Lung (tissue), 12 donors: ENCODE measurements around the gene ISM1. TPM values are rescaled to one million over a fixed set of nuclear protein-coding genes. Genes with fewer than 3 reads are reported as not detected.

Source experiments
- ATAC-seq: fragments of 200-7000 bp; cut with Tn5 transposase; one replicate; pipeline ENCODE4 v1.9.1; 2020; ENCODE audit warnings: moderate number of reproducible peaks; ENCODE audit not compliant: insufficient read depth, low FRiP score
- DNase-seq, 3 donors: peaks; one replicate each; pipeline ENCODE4 v3.0.0-alpha.2; 2013 to 2017
- H3K27ac ChIP-seq, 2 donors: one replicate each; pipeline ENCODE4 v1.5.1; 2013; ENCODE audit warnings: mild to moderate bottlenecking in 2 of 2, moderate library complexity in 2 of 2, control low read depth in 1 of 2, inconsistent platforms in 1 of 2, low read depth in 1 of 2, low read length in 1 of 2
- H3K27me3 ChIP-seq, 3 donors: one replicate each; pipeline ENCODE4 v1.5.1; 2013; ENCODE audit warnings: low read length in 2 of 3; ENCODE audit not compliant: control insufficient read depth in 3 of 3, insufficient read depth in 3 of 3
- H3K36me3 ChIP-seq, 4 donors: one replicate each; pipeline ENCODE4 v1.5.1; 2013; ENCODE audit warnings: low read length in 4 of 4, mild to moderate bottlenecking in 1 of 4, moderate library complexity in 1 of 4; ENCODE audit not compliant: control insufficient read depth in 4 of 4, insufficient read depth in 4 of 4
- H3K4me1 ChIP-seq, 5 donors: one replicate each; pipeline ENCODE4 v1.5.1; 2013; ENCODE audit warnings: low read length in 5 of 5, mild to moderate bottlenecking in 2 of 5, moderate library complexity in 1 of 5; ENCODE audit not compliant: control insufficient read depth in 5 of 5, insufficient read depth in 5 of 5
- H3K4me3 ChIP-seq: one replicate; pipeline ENCODE4 v1.5.1; 2013; ENCODE audit warnings: mild to moderate bottlenecking, control low read depth, moderate library complexity
- H3K9ac ChIP-seq, 2 donors: one replicate each; pipeline ENCODE4 v1.5.1; 2013; ENCODE audit warnings: low read length in 2 of 2, control low read depth in 1 of 2; ENCODE audit not compliant: insufficient read depth in 1 of 2
- H3K9me3 ChIP-seq, 4 donors: one replicate each; pipeline ENCODE4 v1.5.1; 2013; ENCODE audit warnings: low read length in 3 of 4, mild to moderate bottlenecking in 1 of 4, moderate library complexity in 1 of 4; ENCODE audit not compliant: control insufficient read depth in 4 of 4, insufficient read depth in 3 of 4
- CTCF ChIP-seq: IDR thresholded peaks from 2 replicates; pipeline ENCODE4 v1.5.1; 2012; ENCODE audit warnings: mild to moderate bottlenecking; ENCODE audit errors: control extremely low read depth, extremely low read depth
- WGBS, 2 donors: extraction: QIAGEN DNeasy Blood & Tissue Kit; methylation state at CpG; one replicate each; pipeline ENCODE4 v1.1.7; 2013; 5-methylcytosine and 5-hydroxymethylcytosine counted together
- polyA plus RNA-seq, 2 donors: library from polyadenylated mRNA; stranded (reverse); fragments of 200-250 nt; gene quantifications; one replicate each; pipeline ENCODE4 v1.2.1, GENCODE V29; 2013
- total RNA-seq, 2 donors: library from RNA; depleted of rRNA in 1 of 2; stranded (reverse); fragments of >200 nt in 1 of 2; gene quantifications; one replicate each; pipeline ENCODE4 v1.2.1, GENCODE V29; 2014 to 2021
- donor health status: control.
- donor health status: control.
- donor health status: Bipolar disorder and iron deficiency.
- donor health status: healthy.
- donor health status: DM: yes; HTN: yes; CAD: no.

The ISM1 gene
- total and polyA plus RNA-seq, 4 donors: 1.6 to 13.6 (median 2.9) TPM

DNA sequence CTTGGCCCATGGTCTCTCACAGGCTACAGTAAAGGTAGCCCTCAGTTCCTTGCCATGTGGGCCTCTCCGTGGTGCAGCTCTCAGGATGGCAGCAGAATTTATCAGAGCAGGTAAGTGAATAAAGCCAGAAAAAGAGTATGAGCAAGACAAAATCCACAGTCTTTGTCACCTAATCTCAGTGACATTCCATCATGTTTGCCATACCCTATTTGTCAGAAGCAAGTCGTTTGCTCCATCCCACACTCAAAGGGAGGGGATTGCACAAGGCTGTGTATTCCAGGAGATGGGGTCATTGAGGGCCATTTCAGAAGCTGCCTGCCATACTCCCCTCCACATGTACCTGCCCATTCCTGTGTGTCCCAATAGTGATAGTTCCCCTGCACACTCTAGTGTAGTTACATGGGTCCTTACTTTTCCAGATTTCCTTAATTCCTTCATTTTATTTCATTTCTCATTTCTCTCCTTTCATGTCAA lies 24.2 kb downstream of the ISM1 start:
- no peak for DNase-seq
- TF ChIP-seq CTCF: no peak
- ATAC-seq: no peak
- Histone ChIP-seq H3K9me3 (peaks cover 0 to 3% (median 0%) of the 10 kb centered on the region in 4 donors), H3K4me1 (peaks cover 0 to 7% (median 0%) of the 10 kb centered on the region in 5 donors), H3K9ac (no peak overlapping the region), H3K27me3 (no peaks in the 10 kb centered on the region), H3K27ac (no peak overlapping the region), H3K4me3 (no peak overlapping the region), H3K36me3 (no peaks in the 10 kb centered on the region)
- WGBS, 2 donors: 72 to 86% methylated on average over 2 of the region's 2 CpGs

DNA sequence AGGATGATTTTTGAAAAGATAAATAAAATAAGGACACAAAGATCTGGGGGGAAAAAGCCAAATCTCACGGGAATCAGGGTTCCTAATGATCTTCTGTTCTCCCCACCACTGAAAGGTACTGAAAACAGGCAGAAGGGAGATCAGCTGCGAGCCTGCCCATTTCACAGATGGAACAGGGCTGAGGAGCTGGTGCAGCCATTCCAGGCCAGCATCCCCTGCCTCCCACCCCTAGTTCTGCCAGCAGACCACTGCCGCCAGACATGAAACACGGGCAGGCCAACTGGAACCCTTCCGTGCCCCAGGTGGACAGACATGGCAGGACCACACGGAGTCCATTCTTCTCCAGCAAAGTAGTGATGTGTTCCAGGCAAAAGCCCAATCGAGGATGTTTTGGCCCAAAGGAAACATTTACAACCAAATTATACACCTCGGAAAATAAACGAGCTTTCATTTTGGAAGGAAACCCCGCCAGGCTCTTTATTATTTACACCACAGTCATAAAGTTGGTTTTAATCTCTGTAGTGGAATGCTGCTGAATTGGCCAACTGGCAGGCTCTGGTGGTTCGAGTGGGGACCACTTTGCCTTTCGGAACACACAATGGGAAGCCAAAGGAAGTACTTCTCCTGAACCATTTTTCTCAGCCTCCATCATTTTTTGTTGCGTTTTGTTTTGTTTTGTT lies 28.2 kb downstream of the ISM1 start:
- ATAC-seq (no peak), DNase-seq (peak in 2 of 3 donors; percentile 15 to 48)
- no peak overlapping the region for H3K9ac ChIP-seq
- peaks cover 0 to 15% (median 0%) of the 10 kb centered on the region in 5 donors for H3K4me1 ChIP-seq
- H3K4me3 ChIP-seq: no peak overlapping the region
- H3K9me3 ChIP-seq: no peaks in the 10 kb centered on the region
- WGBS, 2 donors: 64 to 79% methylated on average over 13 of the region's 13 CpGs
- H3K27ac ChIP-seq: no peak overlapping the region
- no peaks in the 10 kb centered on the region for H3K36me3 ChIP-seq
- H3K27me3 ChIP-seq: no peaks in the 10 kb centered on the region
- TF ChIP-seq CTCF: no peak

GRCh38 chr20:13249798-13250170 lies 28.7 kb downstream of the ISM1 start:
- H3K9me3 ChIP-seq: no peaks in the 10 kb centered on the region
- DNase-seq (no peak), ATAC-seq (no peak)
- peaks cover 0 to 15% (median 0%) of the 10 kb centered on the region in 5 donors for H3K4me1 ChIP-seq
- no peaks in the 10 kb centered on the region for H3K36me3 ChIP-seq
- no peak overlapping the region for H3K27ac ChIP-seq
- TF ChIP-seq CTCF: no peak
- no peaks in the 10 kb centered on the region for H3K27me3 ChIP-seq
- H3K4me3 ChIP-seq: no peak overlapping the region
- WGBS, 2 donors: 76 to 95% methylated on average over 4 of the region's 4 CpGs
- H3K9ac ChIP-seq: no peak overlapping the region

DNA sequence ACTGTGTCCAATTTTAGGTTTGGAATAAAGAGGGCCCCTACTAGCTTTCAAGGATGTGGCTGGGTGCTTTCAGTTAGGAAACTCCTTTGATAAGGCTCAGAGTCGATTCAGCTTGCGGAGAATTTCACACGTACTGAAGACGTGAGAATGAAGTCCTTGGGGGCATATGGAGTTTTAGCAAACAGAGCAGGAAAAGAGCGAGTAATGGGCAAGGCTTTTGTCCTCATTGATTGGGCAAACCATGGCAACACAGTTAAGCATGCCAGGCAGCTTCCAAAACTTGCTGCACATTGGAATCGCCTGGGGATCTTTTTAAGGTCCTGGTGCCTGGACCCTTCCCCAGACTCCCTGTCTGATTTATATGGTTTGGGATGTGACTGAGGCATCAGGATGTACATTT lies 29.2 kb downstream of the ISM1 start:
- 91 to 95% methylated on average over 6 of the region's 6 CpGs for WGBS, 2 donors
- H3K36me3 ChIP-seq: no peaks in the 10 kb centered on the region
- no peak for ATAC-seq
- H3K4me3 ChIP-seq: no peak overlapping the region
- H3K9ac ChIP-seq: no peak overlapping the region
- no peak for TF ChIP-seq CTCF
- H3K4me1 ChIP-seq: peaks cover 0 to 15% (median 0%) of the 10 kb centered on the region in 5 donors
- no peaks in the 10 kb centered on the region for H3K9me3 ChIP-seq
- no peak for DNase-seq
- H3K27ac ChIP-seq: no peak overlapping the region
- H3K27me3 ChIP-seq: no peaks in the 10 kb centered on the region
